GM21528 (cell line): Measurements from ENCODE around the gene PABPN1.

ENCODE experiments used
- ATAC-seq: cut with Tn5 transposase; IDR thresholded peaks from one replicate; pipeline ENCODE4 v1.9.1; 2021; ENCODE audit warnings: mild to moderate bottlenecking, moderate library complexity; ENCODE audit not compliant: unreplicated experiment, low FRiP score

PABPN1 gene

DNA sequence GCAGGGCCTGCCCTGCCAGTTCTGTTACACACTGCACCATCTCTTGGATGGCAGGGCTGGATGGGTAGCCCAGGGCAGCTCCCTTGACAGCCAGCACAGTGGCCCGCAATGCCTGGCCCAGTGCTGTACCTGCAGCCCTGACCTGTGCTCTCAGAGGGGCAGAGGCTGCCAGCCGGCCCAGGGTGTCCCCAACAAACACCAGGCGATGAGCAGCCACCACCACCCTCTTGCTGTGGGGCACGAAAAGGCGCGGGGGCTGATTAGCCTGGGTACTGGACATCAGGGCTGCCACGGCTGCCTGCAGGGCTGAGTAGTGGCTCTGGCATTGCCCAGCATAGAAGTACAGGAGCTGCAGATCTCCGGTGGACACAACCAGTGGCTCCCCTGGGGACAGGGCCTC is 36.0 kb downstream of the PABPN1 start:
- no peak for ATAC-seq

DNA sequence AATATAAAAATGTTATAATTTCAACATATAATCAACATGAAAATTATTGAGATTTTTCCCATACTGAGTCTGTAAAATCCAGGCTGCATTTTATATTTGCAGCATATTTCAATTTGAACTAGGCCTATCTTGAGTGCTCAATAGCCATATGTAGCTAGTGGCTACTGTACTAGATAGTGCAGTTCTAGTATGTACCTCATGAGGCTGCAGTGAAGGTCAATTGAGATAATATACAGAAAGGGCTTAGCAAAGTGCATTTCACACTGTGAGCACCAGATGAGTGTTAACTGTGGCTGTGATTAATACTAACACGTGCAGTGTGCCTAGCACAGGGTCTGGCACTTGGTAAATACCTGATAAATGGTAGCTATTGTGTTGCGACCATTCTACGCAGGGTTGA is 36.8 kb downstream of the PABPN1 start:
- ATAC-seq = no peak

DNA sequence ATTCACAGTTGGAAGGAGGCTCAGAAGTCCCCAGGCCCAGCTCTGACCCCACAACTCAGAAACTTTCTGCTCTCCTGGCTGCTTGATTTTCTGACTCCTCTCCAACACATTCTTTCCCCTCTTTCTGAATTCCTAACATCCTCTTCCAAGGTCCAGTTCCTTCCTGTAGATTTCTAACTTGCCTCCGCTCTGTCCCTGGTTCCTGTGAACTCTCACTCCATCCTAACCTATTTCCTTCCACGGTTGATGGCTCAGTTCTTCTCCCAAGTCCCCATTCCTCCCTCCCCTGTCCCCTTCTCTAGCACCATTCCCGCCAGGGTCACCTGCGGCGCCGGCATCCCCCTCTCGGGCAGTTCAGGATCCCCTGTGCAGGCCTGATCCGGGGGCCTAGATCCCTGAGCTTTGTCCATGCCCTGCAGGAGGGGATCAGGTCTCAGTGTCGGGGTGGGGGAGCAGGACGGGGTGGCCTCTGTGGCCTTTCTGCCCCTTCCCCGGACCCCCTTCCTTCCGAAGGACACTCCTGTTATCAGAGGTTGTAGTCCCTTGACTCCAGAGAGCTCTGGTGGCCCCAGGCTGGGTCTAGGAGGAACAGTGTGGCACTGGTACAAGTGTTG is 37.4 kb downstream of the PABPN1 start:
- no peak for ATAC-seq

DNA sequence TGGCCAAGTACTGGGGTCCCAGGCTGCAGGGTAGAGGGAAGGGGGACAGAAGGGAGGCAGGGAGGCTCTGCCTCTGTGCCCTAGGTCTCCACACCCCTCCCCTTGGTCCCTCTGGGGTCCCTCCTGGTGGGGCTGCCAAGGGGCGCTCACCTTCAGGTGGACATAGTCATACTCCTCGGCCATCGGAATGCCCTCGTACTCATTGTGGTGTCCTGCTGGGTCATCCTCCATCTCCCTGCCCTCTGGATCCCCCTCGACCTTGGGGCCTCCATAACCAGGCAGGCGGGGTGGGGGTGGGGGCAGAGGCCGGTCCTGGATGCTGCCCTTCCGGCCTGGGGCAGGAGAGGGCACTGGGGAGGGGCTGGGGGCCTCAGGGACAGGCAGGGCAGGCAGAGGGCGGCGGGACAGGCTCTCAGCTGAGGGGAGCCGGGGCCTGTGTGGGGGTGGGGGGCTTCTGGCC is 37.9 kb downstream of the PABPN1 start:
- ATAC-seq = no peak

DNA sequence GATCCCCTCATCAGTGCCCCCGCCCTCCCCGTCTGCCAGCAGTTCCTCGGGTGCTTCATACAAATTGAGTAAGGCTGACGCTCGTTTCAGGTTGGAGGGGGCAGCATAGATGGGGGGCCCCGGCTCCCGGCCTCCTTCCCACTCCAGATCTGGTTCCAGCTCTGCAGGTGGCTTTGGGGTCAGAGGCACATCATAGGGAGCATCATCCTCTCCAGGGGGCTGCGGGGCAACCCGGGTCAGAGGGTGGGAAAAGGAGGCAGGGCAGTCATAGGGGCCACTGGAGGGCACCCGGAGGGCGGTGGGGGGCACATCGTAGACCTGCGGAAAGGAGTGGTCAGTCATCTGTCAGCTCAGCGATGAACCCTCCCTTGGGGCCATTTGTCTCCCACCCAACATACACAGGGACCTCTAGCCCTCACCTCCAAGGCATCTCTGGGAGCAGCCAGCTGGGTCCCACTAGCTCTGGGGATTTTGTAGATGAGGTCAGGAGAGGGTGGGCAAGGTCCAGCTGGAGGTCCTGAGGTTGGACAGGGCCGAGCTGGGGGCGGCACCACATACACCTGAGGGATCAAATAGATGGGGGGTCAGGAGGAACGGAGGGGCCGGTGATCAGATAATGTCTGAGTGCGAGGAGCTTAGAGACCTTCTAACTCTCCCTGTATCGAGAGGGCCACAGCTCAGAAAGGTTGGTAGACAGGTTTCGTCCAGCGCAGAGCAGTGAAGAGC is 38.6 kb downstream of the PABPN1 start:
- ATAC-seq = no peak

DNA sequence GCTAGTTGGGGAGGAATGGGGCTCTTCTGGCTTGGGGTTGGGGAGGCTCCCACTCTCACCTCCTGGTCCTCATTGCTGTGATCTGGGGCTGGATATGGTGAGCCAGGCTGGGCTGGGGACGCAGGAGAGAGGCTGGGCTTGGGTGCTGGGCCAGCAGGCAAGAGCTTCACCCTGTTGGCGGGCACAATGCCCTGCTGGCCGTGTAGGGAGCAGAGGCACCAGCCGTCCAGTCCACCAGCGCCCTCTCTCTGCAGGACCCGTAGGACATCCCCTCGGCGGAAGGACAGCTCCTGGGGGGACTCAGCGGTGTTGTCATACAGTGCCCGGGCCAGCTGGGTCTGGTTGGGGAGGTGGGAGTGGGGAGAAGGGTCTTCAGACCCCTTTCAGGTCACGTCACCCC is 39.2 kb downstream of the PABPN1 start:
- no peak for ATAC-seq

DNA sequence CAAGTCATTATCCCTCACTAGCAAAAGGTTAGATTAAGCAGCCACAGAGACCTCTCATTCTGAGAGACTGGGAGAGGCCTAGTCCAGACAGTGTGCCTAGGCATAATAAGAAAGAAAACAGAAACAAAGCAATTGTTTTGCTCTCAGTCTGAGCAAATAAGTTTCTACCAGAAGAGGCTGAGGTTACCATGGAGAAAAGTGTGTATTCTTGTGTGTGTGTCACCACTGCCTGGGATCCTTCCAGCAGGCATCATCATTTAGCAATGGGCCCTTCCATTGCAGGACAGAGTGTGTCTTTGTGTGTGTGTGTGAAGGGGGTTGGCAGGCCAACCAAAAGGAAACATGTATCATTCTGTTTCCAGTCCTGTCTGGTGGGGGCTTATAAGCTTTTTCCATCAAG is 40.1 kb downstream of the PABPN1 start:
- ATAC-seq = no peak

DNA sequence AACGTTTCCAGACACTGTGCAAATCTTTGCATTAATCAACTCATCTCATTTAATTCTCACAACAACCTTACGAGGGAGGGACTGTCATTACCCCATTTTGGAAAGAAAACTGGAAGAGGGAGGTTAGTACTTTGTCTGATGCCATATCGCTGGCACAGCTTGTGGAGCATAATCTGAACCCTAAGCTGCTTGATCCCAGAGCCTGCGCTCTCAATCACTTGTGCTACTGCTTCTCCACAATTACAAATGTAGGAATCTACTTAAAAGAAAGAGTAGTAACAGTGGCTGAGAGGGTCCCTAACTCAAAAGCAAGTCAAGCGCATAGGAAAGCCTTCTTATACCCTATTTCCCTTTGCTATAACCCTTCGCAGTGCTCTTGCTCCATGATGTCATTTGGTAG is 40.5 kb downstream of the PABPN1 start:
- ATAC-seq = no peak

DNA sequence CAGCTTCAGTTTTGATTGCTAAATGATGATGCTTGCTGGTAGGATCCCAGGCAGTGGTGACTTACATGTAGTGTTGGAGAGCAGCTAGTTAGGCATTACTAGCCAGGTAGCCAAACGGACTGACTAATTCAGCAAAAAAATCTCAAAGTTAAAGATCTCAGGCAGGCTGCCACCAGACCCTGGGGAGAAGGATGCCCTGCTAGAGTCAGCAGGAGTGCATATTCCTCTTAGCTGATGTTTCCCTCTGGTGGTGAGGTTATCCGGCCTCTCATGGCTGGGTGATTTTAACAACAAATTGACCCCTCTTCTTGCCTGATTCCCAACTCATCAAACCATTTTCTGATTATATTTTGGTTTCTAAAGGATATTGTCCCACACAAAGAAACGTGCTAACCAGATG is 40.9 kb downstream of the PABPN1 start:
- no peak for ATAC-seq

DNA sequence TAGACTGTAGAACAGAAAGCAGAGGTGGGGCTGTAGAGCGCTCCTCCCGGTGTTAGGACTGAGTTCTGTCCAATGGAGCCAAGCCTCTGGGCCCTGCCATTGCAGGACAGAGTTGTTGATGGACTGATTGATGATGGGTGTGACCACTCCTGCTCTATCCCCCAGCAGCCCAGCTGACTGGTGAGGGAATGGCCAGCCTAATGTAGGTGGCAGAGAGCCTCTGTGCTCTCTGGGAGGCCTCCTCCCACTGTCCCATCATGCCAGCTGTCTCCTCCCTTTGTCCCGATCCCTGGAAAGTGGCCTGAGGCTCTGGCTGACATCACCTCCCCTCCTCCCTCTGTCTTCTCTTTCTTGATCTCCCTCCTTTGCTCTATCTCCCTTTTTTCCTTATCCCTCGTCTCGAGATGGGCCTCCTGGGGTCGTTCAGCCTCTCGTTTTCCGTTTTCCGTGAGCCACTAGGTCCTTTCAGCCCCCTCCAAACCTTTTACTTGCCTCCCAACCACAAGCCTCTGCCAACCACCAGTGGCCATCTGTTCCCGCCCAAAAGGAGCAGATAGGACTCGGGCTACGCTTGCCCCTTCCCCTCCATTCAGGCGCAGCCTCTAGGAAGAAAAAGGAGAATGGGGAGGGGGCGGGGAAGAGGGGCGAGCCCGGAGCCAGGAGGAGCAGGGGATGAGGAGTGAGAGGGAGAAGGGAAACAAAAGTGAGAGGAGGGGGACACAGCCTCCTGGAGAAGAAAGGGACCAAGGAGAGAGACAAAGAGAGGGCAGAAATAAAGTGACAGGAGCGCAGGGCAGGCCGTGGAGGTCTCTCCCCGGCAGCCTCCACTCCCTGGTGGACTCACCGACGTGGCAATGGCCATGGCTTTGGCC is 43.1 kb downstream of the PABPN1 start:
- ATAC-seq = no peak

DNA sequence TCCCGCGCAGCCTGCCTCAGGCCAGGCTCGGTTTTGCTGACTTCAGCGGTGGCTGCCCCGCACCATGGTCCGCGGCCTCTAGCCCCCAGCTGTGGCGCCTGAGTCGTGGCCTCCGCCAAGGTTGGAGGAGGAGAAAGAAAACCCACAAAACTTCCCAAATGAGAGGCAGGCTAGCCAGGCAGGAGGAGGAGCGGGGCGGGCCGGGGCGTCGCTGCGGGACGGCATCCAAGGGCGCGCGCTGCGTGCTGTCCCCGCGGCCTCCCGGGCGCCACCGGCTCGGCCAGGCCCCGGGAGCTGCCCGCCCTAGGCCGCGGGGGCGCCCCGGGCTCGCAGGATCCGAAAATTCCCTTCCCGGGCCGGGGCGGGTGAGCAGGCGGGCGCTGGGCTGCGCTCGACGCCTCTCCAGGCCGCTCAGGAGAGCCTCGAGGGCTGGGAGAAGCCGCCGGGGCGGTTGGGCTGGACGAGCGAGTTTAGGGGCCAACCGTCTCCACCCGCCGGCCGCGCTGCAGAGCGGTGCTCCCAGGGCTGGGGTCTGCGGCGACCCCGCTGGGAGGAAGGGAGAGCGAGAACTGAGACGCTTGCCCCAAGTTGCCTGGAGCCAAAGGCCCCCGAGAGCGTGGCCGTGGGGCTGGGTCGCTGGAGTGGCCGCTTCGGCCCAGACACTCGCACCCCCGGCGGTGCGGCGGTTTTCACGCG is 43.9 kb downstream of the PABPN1 start, which contains the start of gene EFS:
Gene EFS, minus strand, starts transcription at position 137 of the 696 bp plus-strand sequence. CDS start 147 bp downstream, outside the sequence.
- no peak for ATAC-seq

DNA sequence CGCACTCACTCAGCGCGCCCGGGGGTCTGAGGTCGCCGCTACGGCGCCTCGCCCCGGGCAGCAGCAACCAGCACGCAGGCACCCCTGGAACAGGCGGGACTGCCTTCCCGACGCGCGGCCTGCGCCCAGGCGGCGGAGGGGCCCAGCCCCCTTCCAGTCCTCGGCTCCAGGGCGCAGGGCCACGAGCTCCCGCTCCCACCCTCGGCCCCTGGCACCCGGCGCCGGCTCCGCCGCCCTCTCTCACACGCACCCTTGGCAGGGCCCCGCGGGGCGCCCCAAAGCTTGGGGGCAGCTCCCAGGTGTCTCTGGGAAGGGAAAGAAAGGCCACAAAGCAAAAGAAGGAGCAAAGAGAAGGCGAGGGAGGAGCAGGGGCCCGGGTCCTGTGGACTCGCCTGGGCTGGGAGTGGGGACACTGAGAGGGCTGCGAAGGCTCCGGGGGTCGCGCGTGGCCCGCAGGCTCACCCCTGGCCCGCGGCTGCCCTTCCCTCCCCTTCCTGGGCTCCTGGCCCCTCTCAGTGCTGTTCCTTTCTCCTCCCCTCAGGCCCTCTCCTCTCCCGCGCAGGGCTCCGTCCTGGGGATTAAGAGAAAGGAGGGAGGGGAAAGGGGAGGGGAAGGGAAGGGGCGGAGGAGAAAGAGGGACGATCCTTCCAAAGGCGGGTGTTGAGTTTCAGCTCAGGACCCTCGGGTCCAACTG is 44.6 kb downstream of the PABPN1 start:
- ATAC-seq = no peak

DNA sequence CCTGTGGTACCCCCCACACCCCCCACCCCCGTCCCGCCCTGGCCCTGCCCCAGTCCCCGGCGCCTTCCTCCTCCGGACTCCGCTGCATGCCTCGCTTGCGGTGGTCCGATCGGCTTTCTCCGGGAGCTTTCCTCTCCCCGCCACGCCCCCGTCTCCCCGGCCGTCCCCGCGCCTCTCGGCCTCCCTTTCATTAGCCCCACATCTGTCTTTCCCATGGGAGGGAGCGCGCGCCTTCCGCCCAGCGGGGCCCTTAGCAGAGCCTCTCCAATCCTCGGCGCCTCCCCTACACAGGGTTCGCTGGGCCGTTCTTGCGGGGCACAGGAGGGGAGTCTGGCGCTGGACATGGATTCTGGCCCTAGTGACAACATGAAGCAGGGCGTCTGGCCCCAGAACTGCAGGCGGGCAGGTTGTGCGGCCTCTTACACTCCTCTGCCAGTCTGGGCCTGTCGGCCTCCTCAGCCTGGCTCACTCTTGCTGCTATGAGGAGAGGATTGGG is 45.2 kb downstream of the PABPN1 start:
- no peak for ATAC-seq

DNA sequence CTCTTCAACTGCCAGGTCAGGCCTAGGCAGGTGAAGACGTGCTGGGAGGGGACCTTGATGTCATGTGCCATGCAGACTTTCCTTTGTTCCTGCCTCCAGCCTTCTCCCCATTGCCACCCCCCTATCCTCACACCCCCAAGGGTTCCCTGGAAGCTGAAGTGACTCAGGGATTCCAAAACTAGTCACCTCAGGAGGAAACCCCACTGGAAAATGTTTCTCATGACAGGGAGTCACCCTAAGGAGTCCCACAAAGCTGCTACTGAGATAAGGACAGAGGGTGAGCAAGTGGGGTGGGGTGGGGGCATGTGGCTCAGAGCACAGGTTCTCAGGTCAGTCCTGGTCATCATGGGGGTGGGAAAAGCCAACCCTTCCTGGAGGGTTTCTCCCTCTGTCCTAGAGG is 49.0 kb downstream of the PABPN1 start:
- ATAC-seq = no peak

DNA sequence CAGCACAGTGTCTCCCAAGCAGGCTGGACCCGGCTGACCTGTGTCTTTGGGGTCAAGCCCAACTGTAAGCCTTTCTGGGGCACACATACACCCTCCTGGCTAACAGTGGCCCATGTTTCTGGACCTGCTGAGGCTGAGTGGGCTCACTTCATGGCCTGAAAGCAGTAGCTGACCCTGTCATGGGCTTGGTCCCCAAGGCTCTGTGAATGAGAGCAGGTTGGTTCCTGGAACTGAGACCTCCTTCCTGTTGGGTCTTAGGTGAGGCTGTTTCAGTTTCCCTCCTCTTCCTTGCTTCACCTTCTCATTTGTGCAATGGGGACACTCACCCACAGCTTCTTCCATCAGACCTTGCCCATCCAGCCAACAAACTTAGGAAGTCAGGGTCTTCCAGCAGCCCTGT is 50.6 kb downstream of the PABPN1 start:
- ATAC-seq = no peak

DNA sequence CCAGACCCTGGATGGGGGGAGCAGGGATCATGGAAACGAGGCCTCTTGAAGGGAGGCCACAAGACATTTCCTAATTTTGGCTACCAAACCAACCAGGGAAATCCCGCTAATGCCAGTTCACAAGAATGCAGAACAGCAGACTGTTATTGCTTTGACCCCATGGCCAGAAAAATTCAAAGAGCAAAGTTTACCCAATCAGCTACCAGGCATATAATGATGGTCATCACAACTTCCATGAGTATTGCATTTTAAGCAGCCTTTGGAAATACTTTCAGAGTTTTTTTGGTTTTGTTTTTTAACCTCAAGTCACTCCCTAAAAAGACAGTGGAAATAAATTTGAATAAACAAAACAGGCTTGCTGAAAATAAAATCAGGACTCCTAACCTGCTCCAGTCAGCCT is 51.3 kb downstream of the PABPN1 start, which contains the start of gene IL25:
Gene IL25, plus strand, starts transcription at position 301 of the 400 bp plus-strand sequence.
- no peak for ATAC-seq

DNA sequence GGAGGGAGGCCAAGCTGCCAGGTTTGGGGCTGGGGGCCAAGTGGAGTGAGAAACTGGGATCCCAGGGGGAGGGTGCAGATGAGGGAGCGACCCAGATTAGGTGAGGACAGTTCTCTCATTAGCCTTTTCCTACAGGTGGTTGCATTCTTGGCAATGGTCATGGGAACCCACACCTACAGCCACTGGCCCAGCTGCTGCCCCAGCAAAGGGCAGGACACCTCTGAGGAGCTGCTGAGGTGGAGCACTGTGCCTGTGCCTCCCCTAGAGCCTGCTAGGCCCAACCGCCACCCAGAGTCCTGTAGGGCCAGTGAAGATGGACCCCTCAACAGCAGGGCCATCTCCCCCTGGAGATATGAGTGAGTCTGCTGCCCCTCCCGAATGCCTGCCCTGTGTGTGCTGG is 51.8 kb downstream of the PABPN1 start:
- ATAC-seq = no peak
